ENCODE measurements around the gene KLC1.

The KLC1 gene

GRCh38 chr14:103742499-103743255 lies 113.7 kb downstream of the KLC1 start:
- no peak for TF ChIP-seq CTCF (IDR thresholded peaks at IDR 0.05; ENCODE audit: insufficient read depth, low read depth, low read length, missing control alignments)
- H3K4me3 ChIP-seq (ENCODE audit: low read depth, low read length) = no peak overlapping the region
- no peak for DNase-seq (ENCODE audit: low read depth)

GRCh38 chr14:103743691-103744090 lies 114.7 kb downstream of the KLC1 start:
- no peak overlapping the region for H3K4me3 ChIP-seq (ENCODE audit: low read depth, low read length)
- no peak for DNase-seq (ENCODE audit: low read depth)

GRCh38 chr14:103744621-103745395 lies 115.8 kb downstream of the KLC1 start:
- no peak for TF ChIP-seq CTCF (IDR thresholded peaks at IDR 0.05; ENCODE audit: insufficient read depth, low read depth, low read length, missing control alignments)
- no peak overlapping the region for H3K4me3 ChIP-seq (ENCODE audit: low read depth, low read length)
- no peak for DNase-seq (ENCODE audit: low read depth)

More at GRCh38 chr14:103743691-103744090, 114.7 kb downstream of the KLC1 start:
- no peak for TF ChIP-seq CTCF (IDR thresholded peaks at IDR 0.05; ENCODE audit: insufficient read depth, low read depth, low read length, missing control alignments)

- DNase-seq (ENCODE audit: low read depth) = no peak
- no peak for TF ChIP-seq CTCF (IDR thresholded peaks at IDR 0.05; ENCODE audit: insufficient read depth, low read depth, low read length, missing control alignments)
- no peak overlapping the region for H3K4me3 ChIP-seq (ENCODE audit: low read depth, low read length)
These were observed 116.4 kb downstream of the KLC1 start for GRCh38 chr14:103745424-103745823.

- H3K4me3 ChIP-seq (ENCODE audit: low read depth, low read length) = no peak overlapping the region
- no peak for DNase-seq (ENCODE audit: low read depth)
- TF ChIP-seq CTCF (IDR thresholded peaks at IDR 0.05; ENCODE audit: insufficient read depth, low read depth, low read length, missing control alignments) = no peak
These were observed 117.7 kb downstream of the KLC1 start for GRCh38 chr14:103746701-103747100.

GRCh38 chr14:103748534-103748857 lies 119.5 kb downstream of the KLC1 start:
- no peak for DNase-seq (ENCODE audit: low read depth)
- no peak overlapping the region for H3K4me3 ChIP-seq (ENCODE audit: low read depth, low read length)
- no peak for TF ChIP-seq CTCF (IDR thresholded peaks at IDR 0.05; ENCODE audit: insufficient read depth, low read depth, low read length, missing control alignments)
